NT2/D1 (cell line): ENCODE results near the gene MAGI2.

Experiments
- SUZ12 ChIP-seq: IDR thresholded peaks from 2 replicates; pipeline ENCODE4 v1.6.1; 2011; ENCODE audit not compliant: insufficient read length, insufficient read depth; ENCODE audit errors: extremely low read depth
- YY1 ChIP-seq: IDR thresholded peaks from 2 replicates; pipeline ENCODE4 v1.6.1; 2011; ENCODE audit not compliant: insufficient read length, insufficient read depth
- ZNF274 ChIP-seq: IDR thresholded peaks from 2 replicates; pipeline ENCODE4 v1.6.1; 2011; ENCODE audit warnings: mild to moderate bottlenecking, low read depth, low read length

DNA sequence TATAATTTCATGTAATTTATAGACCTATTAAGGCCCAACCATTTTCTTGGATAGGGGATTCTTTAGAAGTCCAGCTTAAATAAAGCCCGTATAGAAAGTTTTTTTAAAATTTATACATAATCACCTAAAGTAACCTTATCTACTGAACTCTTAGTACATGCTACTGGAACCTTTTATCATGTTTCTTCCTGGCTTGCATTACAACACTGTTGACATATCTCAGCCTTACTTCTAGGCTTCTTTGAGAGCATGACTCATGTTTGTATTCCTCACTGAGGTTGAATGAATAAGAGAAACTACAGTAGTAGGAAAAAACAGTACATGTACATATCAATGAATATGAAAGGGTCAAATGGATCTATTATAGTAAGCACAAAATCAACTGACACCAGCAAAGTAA, 8.2 kb upstream of the MAGI2 start:
- TF ChIP-seq SUZ12 (no peak), ZNF274 (no peak), YY1 (no peak)
